Muscle layer of colon (tissue), 2 donors: ENCODE data around the gene HPDL.
"Not testable (repeated sequence)": the region's sequence is repeated elsewhere in the genome, so short reads cannot be mapped to it uniquely, and the experiment has no call there.

ENCODE experiments used
- H3K27ac ChIP-seq: one replicate; pipeline ENCODE4 v1.7.0; 2013; ENCODE audit warnings: low read depth, mild to moderate bottlenecking, low read length, moderate library complexity
- H3K27me3 ChIP-seq, 2 donors: one replicate each; pipeline ENCODE4 v1.7.0; 2013; ENCODE audit warnings: low read length in 2 of 2, mild to moderate bottlenecking in 2 of 2; ENCODE audit not compliant: insufficient read depth in 2 of 2, control insufficient read depth in 1 of 2
- H3K36me3 ChIP-seq: one replicate; pipeline ENCODE4 v1.7.0; 2013; ENCODE audit warnings: mild to moderate bottlenecking, low read length; ENCODE audit not compliant: insufficient read depth
- H3K4me1 ChIP-seq: one replicate; pipeline ENCODE4 v1.7.0; 2013; ENCODE audit warnings: mild to moderate bottlenecking, low read length; ENCODE audit not compliant: insufficient read depth
- H3K4me3 ChIP-seq, 2 donors: one replicate each; pipeline ENCODE4 v1.7.0; 2013; ENCODE audit warnings: low read length in 2 of 2, low read depth in 1 of 2, mild to moderate bottlenecking in 1 of 2, moderate library complexity in 1 of 2
- H3K9ac ChIP-seq: one replicate; pipeline ENCODE4 v1.7.0; 2013; ENCODE audit warnings: low read length
- H3K9me3 ChIP-seq: one replicate; pipeline ENCODE4 v1.7.0; 2013; ENCODE audit warnings: mild to moderate bottlenecking, low read length
- donor health status: abdominal sarcoma.
- donor health status: Adenocarcinoma of cecum.

Gene HPDL

DNA sequence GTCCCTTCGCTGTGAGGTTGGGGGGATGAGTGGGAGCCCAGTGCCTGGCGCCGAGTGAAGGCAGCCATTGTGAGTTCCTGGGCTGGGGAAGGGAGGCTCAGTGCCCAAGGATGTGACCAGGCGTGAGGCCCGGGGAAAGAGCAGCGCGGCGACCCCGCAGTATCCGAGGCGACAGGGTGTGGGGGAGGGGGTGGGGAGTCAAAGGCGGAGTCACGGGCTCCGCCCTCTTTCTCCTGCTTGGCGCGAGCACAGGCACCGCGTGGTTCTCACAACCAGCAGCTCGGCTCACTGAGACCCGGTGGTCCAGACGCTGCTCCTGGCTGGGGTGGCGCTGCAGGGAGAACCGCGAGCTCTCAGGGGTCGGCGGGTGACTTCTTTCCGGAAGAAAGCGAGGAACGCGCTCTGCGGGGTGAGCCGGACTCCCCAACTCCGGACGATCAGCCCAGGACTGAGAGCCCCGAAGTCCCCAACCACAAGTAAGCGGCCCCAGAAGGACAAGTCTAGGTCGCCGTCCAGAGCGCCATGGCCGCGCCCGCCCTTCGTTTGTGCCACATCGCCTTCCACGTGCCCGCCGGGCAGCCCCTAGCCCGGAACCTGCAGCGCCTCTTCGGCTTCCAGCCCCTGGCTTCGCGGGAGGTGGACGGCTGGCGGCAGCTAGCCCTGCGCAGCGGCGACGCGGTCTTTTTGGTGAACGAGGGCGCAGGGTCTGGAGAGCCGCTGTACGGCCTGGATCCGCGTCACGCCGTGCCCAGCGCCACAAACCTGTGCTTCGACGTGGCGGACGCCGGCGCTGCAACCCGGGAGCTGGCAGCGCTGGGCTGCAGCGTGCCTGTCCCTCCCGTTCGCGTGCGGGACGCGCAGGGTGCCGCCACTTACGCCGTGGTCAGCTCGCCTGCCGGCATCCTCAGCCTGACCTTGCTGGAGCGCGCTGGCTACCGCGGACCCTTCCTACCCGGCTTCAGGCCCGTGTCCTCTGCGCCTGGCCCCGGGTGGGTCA, at the start of gene HPDL:
HPDL (plus strand) TSS at position 269 of the 997 bp plus-strand sequence; CDS start at position 523, 254 bp downstream.
- Histone ChIP-seq H3K9ac (no peak within 1 kb of the TSS), H3K27ac (no peak within 1 kb of the TSS), H3K9me3 (no peaks in the 10 kb centered on the region), H3K4me3 (peak within 1 kb of the TSS; percentile 40 to 65), H3K27me3 (peaks cover 0 to 8% of the 10 kb centered on the region in 2 donors), H3K36me3 (peaks cover 14% of the 10 kb centered on the region), H3K4me1 (peaks cover 5% of the 10 kb centered on the region)

DNA sequence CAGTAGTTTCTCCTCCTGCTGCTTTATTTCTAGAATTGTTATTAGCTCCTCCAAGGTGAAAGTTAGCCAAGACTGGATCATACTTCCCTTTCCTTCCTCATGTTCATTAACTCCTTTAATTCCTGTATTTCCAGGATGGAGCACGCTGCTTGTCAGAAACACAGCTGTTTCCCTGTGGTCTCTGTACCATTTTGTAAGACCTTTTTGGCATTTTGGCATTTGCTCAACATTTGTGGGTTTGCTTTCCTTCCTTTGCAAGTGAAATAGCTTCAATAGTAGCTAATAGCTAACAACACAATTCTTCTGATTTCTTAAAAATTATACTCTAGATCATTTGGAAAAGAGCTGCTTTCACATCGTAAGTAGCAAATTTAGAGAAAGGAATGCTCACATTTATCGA, 44.3 kb upstream of the HPDL start:
- H3K27me3 ChIP-seq: no peaks in the 10 kb centered on the region
- H3K9ac ChIP-seq: no peak overlapping the region
- no peaks in the 10 kb centered on the region for H3K4me1 ChIP-seq
- no peak overlapping the region for H3K27ac ChIP-seq
- no peaks in the 10 kb centered on the region for H3K9me3 ChIP-seq
- H3K36me3 ChIP-seq: no peaks in the 10 kb centered on the region
- no peak overlapping the region for H3K4me3 ChIP-seq

DNA sequence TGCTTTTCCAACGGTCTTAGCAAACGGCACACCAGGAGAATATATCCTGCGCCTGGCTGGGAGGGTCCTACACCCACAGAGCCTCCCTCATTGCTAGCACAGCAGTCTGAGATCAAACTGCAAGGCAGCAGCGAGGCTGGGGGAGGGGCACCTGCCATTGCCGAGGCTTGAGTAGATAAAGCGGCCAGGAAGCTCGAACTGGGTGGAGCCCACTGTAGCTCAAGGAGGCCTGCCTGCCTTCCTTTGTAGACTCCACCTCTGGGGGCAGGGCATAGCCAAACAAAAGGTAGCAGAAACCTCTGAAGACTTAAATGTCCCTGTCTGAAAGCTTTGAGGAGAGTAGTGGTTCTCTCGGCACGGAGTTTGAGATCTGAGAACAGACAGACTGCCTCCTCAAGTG, 41.8 kb upstream of the HPDL start:
- H3K9ac ChIP-seq, H3K27me3 ChIP-seq, H3K4me3 ChIP-seq, H3K36me3 ChIP-seq, H3K27ac ChIP-seq, H3K4me1 ChIP-seq, H3K9me3 ChIP-seq: not testable (repeated sequence)

GRCh38 chr1:45286521-45286920, 40.2 kb upstream of the HPDL start:
- H3K9me3 ChIP-seq, H3K27me3 ChIP-seq, H3K27ac ChIP-seq, H3K4me1 ChIP-seq, H3K36me3 ChIP-seq, H3K4me3 ChIP-seq, H3K9ac ChIP-seq: not testable (repeated sequence)

DNA sequence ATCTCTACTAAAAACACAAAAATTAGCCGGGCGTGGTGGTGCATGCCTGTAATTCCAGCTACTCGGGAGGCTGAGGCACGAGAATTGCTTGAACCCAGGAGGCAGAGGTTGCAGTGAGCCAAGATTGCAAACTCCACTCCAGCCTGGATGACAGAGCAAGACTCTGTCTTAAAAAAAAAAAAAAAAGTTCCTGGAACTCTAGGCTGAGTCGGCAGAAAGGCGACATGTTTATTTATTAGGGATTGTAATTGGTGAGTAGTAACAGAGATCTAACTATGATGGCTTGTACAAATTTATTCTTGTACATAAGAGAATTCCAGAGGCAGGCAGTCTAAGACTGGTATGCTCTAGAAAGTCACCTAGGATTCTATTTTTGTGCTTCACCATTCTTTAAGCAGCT, 35.7 kb upstream of the HPDL start:
- not testable (repeated sequence) for H3K4me1 ChIP-seq, H3K27ac ChIP-seq, H3K36me3 ChIP-seq, H3K4me3 ChIP-seq, H3K9ac ChIP-seq, H3K9me3 ChIP-seq, H3K27me3 ChIP-seq

DNA sequence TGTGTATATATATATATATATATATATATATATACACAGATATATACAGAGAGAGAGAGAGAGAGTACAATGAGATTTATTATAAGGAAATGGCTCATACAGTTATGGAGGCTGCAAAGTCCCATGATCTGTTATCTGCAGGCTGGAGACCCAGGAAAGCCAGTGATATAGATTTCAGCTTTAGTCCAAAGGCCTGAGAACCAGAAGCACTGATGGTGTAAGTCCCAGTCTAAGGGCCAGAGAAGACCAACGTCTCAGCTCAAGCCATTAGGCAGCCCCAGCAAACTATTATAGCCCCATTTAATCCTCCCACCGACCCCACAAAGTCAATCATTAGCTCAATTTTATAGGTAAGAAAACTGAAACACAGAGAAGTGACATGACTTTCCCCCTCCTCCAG, 35.0 kb upstream of the HPDL start:
- H3K27ac ChIP-seq: no peak overlapping the region
- H3K36me3 ChIP-seq: no peaks in the 10 kb centered on the region

GRCh38 chr1:45297666-45298356, 28.9 kb upstream of the HPDL start:
- H3K4me1 ChIP-seq: no peaks in the 10 kb centered on the region
- no peak overlapping the region for H3K27ac ChIP-seq
- H3K27me3 ChIP-seq: no peaks in the 10 kb centered on the region
- no peaks in the 10 kb centered on the region for H3K9me3 ChIP-seq
- no peaks in the 10 kb centered on the region for H3K36me3 ChIP-seq
- H3K4me3 ChIP-seq: no peak overlapping the region
- H3K9ac ChIP-seq: no peak overlapping the region

More for the DNA sequence above, 35.0 kb upstream of the HPDL start:
- Histone ChIP-seq H3K9ac (no peak overlapping the region), H3K4me3 (no peak overlapping the region), H3K4me1 (no peaks in the 10 kb centered on the region), H3K27me3 (no peaks in the 10 kb centered on the region), H3K9me3 (no peaks in the 10 kb centered on the region)

- Histone ChIP-seq H3K9me3 (no peaks in the 10 kb centered on the region), H3K4me3 (no peak overlapping the region), H3K27me3 (no peaks in the 10 kb centered on the region), H3K36me3 (no peaks in the 10 kb centered on the region), H3K4me1 (peaks cover 3% of the 10 kb centered on the region), H3K9ac (no peak overlapping the region), H3K27ac (no peak overlapping the region)
Observed at GRCh38 chr1:45299296-45299695, 27.4 kb upstream of the HPDL start.

DNA sequence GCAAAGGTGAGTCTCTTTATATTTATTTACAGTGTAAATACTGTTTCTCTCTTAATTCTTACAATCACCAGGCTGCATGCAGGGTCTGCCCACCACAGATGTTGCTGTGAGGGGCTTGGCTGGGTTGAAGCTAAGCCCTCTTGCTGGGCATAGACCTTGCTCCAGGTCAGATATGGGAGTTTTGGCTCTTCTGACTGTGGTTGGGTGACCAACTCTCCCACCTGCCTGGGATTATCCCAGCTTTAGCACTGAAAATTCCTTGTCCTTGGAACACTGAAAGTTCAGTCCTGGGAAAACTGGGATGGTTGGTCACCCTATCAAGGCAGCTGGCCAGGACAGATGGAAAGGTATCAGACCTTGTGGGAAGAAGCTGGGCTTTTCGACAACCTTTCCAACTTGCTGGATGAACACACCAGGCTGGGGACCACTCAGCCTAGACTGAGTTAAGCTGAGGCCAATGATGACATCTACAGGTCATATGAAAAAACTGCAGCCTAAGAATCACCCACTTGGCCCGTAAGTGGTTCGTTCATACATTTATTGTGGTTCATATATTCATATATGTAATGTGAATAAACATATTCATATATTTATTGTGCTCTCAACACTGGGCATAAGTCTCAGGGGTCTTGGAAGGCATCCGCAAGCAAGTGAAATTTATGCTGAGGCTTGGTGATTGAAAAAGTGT, 26.6 kb upstream of the HPDL start:
- no peaks in the 10 kb centered on the region for H3K27me3 ChIP-seq
- no peaks in the 10 kb centered on the region for H3K36me3 ChIP-seq
- no peak overlapping the region for H3K4me3 ChIP-seq
- no peak overlapping the region for H3K27ac ChIP-seq
- no peaks in the 10 kb centered on the region for H3K9me3 ChIP-seq
- peaks cover 10% of the 10 kb centered on the region for H3K4me1 ChIP-seq
- H3K9ac ChIP-seq: no peak overlapping the region

DNA sequence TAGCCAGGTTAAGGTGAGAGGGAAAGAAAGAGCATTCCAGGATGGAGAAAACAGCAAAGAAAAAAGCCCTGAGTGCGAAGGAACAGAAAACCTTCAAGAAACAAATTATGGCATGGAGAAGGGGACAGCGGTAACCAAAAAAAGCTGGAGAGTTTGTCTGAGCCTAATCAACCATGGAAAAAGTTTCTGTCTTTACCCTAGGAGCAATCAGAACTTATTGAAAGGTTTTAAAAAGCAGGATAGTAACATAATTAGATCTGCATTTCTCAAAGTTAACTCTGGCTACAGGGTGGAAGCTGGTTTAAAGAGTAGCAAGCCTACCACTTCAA, 26.1 kb upstream of the HPDL start:
- H3K27ac ChIP-seq: no peak overlapping the region
- H3K4me1 ChIP-seq: peaks cover 10% of the 10 kb centered on the region
- no peak overlapping the region for H3K9ac ChIP-seq
- no peaks in the 10 kb centered on the region for H3K9me3 ChIP-seq
- no peaks in the 10 kb centered on the region for H3K27me3 ChIP-seq
- no peak overlapping the region for H3K4me3 ChIP-seq
- no peaks in the 10 kb centered on the region for H3K36me3 ChIP-seq

DNA sequence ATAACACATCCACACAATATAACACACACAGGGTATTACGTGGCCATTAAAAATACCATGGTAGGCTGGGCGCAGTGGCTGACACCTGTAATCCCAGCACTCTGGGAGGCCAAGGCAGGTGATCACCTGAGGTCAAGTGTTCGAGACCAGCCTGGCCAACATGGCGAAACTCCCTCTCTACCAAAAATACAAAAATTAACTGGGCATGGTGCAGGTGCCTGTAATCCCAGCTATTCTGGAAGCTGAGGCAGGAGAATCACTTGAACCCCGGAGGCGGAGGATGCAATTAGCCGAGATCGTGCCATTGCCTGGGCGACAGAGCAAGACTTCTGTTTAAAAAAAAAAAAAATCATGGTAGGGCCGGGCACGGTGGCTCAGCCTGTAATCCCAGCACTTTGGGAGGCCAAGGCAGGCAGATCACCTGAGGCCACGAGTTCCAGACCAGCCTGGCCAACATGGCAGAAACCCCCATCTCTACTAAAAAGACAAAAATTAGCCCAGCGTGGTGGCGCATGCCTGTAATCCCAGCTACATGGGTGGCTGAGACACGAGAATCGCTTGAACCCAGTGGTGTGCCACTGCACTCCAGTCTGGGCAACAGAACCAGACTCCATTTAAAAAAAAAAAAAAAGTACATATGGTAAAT, 24.1 kb upstream of the HPDL start:
- H3K27ac ChIP-seq: no peak overlapping the region
- no peaks in the 10 kb centered on the region for H3K9me3 ChIP-seq
- no peaks in the 10 kb centered on the region for H3K36me3 ChIP-seq
- peak overlapping the region; percentile 68 for H3K9ac ChIP-seq
- peaks cover 10% of the 10 kb centered on the region for H3K4me1 ChIP-seq
- no peaks in the 10 kb centered on the region for H3K27me3 ChIP-seq
- H3K4me3 ChIP-seq: peak overlapping the region; percentile 43 to 79
